ENCODE results near the gene KCNQ1.
A peak's percentile ranks its signal among the peaks of the same experiment; 100 is the strongest.

The KCNQ1 gene

DNA sequence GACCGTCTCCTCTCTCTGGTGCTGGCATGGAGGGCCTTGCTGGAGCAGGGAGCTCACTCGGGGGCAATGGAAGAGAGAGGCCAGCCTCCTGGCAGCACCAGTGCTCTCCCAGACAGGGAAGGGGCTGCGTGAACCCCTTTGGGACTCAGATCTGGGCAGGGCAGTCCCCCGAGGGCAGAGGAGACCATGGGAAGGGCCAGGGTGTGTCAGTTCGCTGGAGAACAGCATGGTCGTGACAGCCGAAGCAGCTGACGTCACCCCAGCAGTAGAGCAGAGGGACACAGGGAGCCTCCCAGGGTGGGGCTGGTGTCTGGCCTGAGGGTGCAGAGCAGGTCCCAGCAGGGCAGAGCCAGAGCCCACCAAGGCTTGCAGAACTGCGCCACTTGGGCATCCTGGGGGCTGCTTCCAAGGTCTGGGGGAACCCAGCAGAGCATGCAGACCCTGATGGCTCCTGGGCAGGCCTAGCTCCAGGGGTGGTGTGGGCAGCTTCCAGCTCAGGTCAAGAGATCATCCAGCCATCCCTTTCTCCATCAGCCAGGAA is 326.0 kb downstream of the KCNQ1 start:
- no peak overlapping the region for H3K4me2 ChIP-seq (ENCODE audit: insufficient read depth, low read length)
- peaks cover 3% of the 10 kb centered on the region; the same call in 1 of the 2 replicates for H3K4me1 ChIP-seq (ENCODE audit: insufficient read depth, low read length)
- no peak overlapping the region for H3K27ac ChIP-seq (ENCODE audit: low read length)
- no peak overlapping the region for H3K4me3 ChIP-seq (ENCODE audit: low read depth in 1 of 2, low read length in 2 of 2)
- TF ChIP-seq, protein P1, sequence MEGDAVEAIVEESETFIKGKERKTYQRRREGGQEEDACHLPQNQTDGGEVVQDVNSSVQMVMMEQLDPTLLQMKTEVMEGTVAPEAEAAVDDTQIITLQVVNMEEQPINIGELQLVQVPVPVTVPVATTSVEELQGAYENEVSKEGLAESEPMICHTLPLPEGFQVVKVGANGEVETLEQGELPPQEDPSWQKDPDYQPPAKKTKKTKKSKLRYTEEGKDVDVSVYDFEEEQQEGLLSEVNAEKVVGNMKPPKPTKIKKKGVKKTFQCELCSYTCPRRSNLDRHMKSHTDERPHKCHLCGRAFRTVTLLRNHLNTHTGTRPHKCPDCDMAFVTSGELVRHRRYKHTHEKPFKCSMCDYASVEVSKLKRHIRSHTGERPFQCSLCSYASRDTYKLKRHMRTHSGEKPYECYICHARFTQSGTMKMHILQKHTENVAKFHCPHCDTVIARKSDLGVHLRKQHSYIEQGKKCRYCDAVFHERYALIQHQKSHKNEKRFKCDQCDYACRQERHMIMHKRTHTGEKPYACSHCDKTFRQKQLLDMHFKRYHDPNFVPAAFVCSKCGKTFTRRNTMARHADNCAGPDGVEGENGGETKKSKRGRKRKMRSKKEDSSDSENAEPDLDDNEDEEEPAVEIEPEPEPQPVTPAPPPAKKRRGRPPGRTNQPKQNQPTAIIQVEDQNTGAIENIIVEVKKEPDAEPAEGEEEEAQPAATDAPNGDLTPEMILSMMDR (IDR thresholded peaks at IDR 0.05; ENCODE audit: borderline replicate concordance, extremely low read depth, low read length, poor library complexity, severe bottlenecking), result no peak
- no peak for TF ChIP-seq EZH2 (IDR thresholded peaks at IDR 0.05; ENCODE audit: borderline replicate concordance, low read depth, low read length, severe bottlenecking)
- H3K79me2 ChIP-seq (ENCODE audit: insufficient read depth, low read length), result no peaks in the 10 kb centered on the region
- H3K27me3 ChIP-seq (ENCODE audit: insufficient read depth, low read length, poor library complexity), result peaks cover 32% of the 10 kb centered on the region
- no peaks in the 10 kb centered on the region for H3K9me3 ChIP-seq (ENCODE audit: insufficient read depth, low read length, severe bottlenecking)
- H3K36me3 ChIP-seq (ENCODE audit: insufficient read depth, low read length), result no peaks in the 10 kb centered on the region
- ATAC-seq (ENCODE audit: insufficient read depth, low read depth) (no peak), DNase-seq (peak; percentile 4)
- H2AFZ ChIP-seq (ENCODE audit: low read depth, low read length), result no peak overlapping the region
- peaks cover 26% of the 10 kb centered on the region for H4K20me1 ChIP-seq (ENCODE audit: insufficient read depth, low read length)
- no peak overlapping the region for H3K9ac ChIP-seq (ENCODE audit: low read depth, low read length)

- DNase-seq, result peak; percentile 1
- Histone ChIP-seq H3K4me1 (ENCODE audit: insufficient read depth, low read length) (peaks cover 3% of the 10 kb centered on the region; the same call in 1 of the 2 replicates), H2AFZ (ENCODE audit: low read depth, low read length) (no peak overlapping the region), H3K9ac (ENCODE audit: low read depth, low read length) (no peak overlapping the region), H3K36me3 (ENCODE audit: insufficient read depth, low read length) (no peaks in the 10 kb centered on the region), H3K9me3 (ENCODE audit: insufficient read depth, low read length, severe bottlenecking) (no peaks in the 10 kb centered on the region), H3K27me3 (ENCODE audit: insufficient read depth, low read length, poor library complexity) (peaks cover 37% of the 10 kb centered on the region), H3K4me3 (ENCODE audit: low read depth in 1 of 2, low read length in 2 of 2) (no peak overlapping the region), H3K27ac (ENCODE audit: low read length) (no peak overlapping the region), H3K4me2 (ENCODE audit: insufficient read depth, low read length) (no peak overlapping the region), H3K79me2 (ENCODE audit: insufficient read depth, low read length) (no peaks in the 10 kb centered on the region), H4K20me1 (ENCODE audit: insufficient read depth, low read length) (peaks cover 36% of the 10 kb centered on the region)
- ATAC-seq (ENCODE audit: insufficient read depth, low read depth), result no peak
- TF ChIP-seq, protein P1 (IDR thresholded peaks at IDR 0.05; ENCODE audit: borderline replicate concordance, extremely low read depth, low read length, poor library complexity, severe bottlenecking), result no peak
- no peak for TF ChIP-seq EZH2 (IDR thresholded peaks at IDR 0.05; ENCODE audit: borderline replicate concordance, low read depth, low read length, severe bottlenecking)
These were observed 327.1 kb downstream of the KCNQ1 start for GRCh38 chr11:2771758-2772466.

- ATAC-seq (ENCODE audit: insufficient read depth, low read depth), result no peak
- Histone ChIP-seq H3K27me3 (ENCODE audit: insufficient read depth, low read length, poor library complexity) (peaks cover 35% of the 10 kb centered on the region), H3K79me2 (ENCODE audit: insufficient read depth, low read length) (no peaks in the 10 kb centered on the region), H2AFZ (ENCODE audit: low read depth, low read length) (no peak overlapping the region), H3K4me1 (ENCODE audit: insufficient read depth, low read length) (peaks cover 3% of the 10 kb centered on the region; the same call in 1 of the 2 replicates), H4K20me1 (ENCODE audit: insufficient read depth, low read length) (peaks cover 37% of the 10 kb centered on the region), H3K4me3 (ENCODE audit: low read depth in 1 of 2, low read length in 2 of 2) (no peak overlapping the region), H3K9ac (ENCODE audit: low read depth, low read length) (no peak overlapping the region), H3K27ac (ENCODE audit: low read length) (no peak overlapping the region), H3K36me3 (ENCODE audit: insufficient read depth, low read length) (no peaks in the 10 kb centered on the region), H3K4me2 (ENCODE audit: insufficient read depth, low read length) (no peak overlapping the region), H3K9me3 (ENCODE audit: insufficient read depth, low read length, severe bottlenecking) (no peaks in the 10 kb centered on the region)
- DNase-seq, result peak; percentile 15
- TF ChIP-seq, protein P1 (IDR thresholded peaks at IDR 0.05; ENCODE audit: borderline replicate concordance, extremely low read depth, low read length, poor library complexity, severe bottlenecking), result no peak
- no peak for TF ChIP-seq EZH2 (IDR thresholded peaks at IDR 0.05; ENCODE audit: borderline replicate concordance, low read depth, low read length, severe bottlenecking)
These were observed 327.8 kb downstream of the KCNQ1 start for GRCh38 chr11:2772544-2773031.
